GM12878 (cell line): ENCODE measurements around the gene TNRC6B.

Experiments used
- CEBPB ChIP-seq, 2 experiments: fragments of 150-350 bp in 1 of 2; IDR thresholded peaks; 2 replicates each; pipeline ENCODE4 v1.6.1; 2012 to 2014; ENCODE audit warnings: low read depth in 2 of 2, low read length in 2 of 2, borderline replicate concordance in 1 of 2, inconsistent platforms in 1 of 2
- CHD2 ChIP-seq: IDR thresholded peaks from 2 replicates; pipeline ENCODE4 v1.6.1; 2011; ENCODE audit warnings: low read depth, low read length, improper control_type of control experiment, borderline replicate concordance
- CTCF ChIP-seq, 3 experiments: IDR thresholded peaks in 2 of 3; conservative IDR thresholded peaks in 1 of 3; 2 replicates each; pipeline ENCODE4 v1.5.1; 2011; ENCODE audit warnings: low read depth in 3 of 3, low read length in 3 of 3, mild to moderate bottlenecking in 3 of 3, control low read depth in 2 of 3, moderate library complexity in 2 of 3, inconsistent platforms in 1 of 3, mixed read lengths in 1 of 3; ENCODE audit not compliant: control insufficient read depth in 2 of 3, insufficient read depth in 1 of 3; ENCODE audit errors: extremely low read depth in 1 of 3
- EP300 ChIP-seq, 2 experiments: fragments of 150-350 bp in 1 of 2; IDR thresholded peaks; 2 replicates each; pipeline ENCODE4 v1.6.1; 2011 to 2012; ENCODE audit warnings: low read depth in 2 of 2, low read length in 2 of 2, borderline replicate concordance in 1 of 2, improper control_type of control experiment in 1 of 2, inconsistent platforms in 1 of 2; ENCODE audit not compliant: control insufficient read depth in 1 of 2
- EZH2 ChIP-seq: IDR thresholded peaks from 2 replicates; pipeline ENCODE4 v1.6.1; 2012; ENCODE audit warnings: low read depth, mild to moderate bottlenecking, control low read depth, inconsistent platforms, low read length, borderline replicate concordance; ENCODE audit not compliant: control insufficient read depth
- GABPA ChIP-seq: IDR thresholded peaks from 2 replicates; pipeline ENCODE4 v1.6.1; 2014; ENCODE audit warnings: antibody characterized with exemption, low read depth, mild to moderate bottlenecking, inconsistent platforms
- GATAD2B ChIP-seq: fragments of 450-650 bp; conservative IDR thresholded peaks from 2 replicates; pipeline ENCODE4 v1.6.1; 2017; ENCODE audit warnings: low read depth, mild to moderate bottlenecking, moderate library complexity
- POLR2A ChIP-seq: IDR thresholded peaks from 2 replicates; pipeline ENCODE4 v1.6.1; 2011; ENCODE audit warnings: low read depth, mild to moderate bottlenecking, low read length
- REST ChIP-seq: IDR thresholded peaks from 2 replicates; pipeline ENCODE4 v1.6.1; 2012; ENCODE audit warnings: mild to moderate bottlenecking, low read depth, low read length
- WRNIP1 ChIP-seq: IDR thresholded peaks from 2 replicates; pipeline ENCODE4 v1.6.1; 2011; ENCODE audit warnings: low read depth, low read length, improper control_type of control experiment, borderline replicate concordance
- YBX1 ChIP-seq: fragments of 450-650 bp; IDR thresholded peaks from 2 replicates; pipeline ENCODE4 v1.6.1; 2016; ENCODE audit warnings: antibody characterized with exemption
- ZNF217 ChIP-seq: fragments of 450-650 bp; IDR thresholded peaks from 2 replicates; pipeline ENCODE4 v1.6.1; 2017; ENCODE audit warnings: antibody characterized with exemption, mild to moderate bottlenecking
- ZZZ3 ChIP-seq: IDR thresholded peaks from 2 replicates; pipeline ENCODE4 v1.6.1; 2011; ENCODE audit warnings: low read depth; ENCODE audit not compliant: control insufficient read depth, insufficient read length

GRCh38 chr22:40352763-40353162 is 175.0 kb downstream of the TNRC6B start:
- no peak for TF ChIP-seq REST
- no peak for TF ChIP-seq ZZZ3
- no peak for TF ChIP-seq CTCF (IDR thresholded peaks at IDR 0.05 in 2 of 3, conservative IDR thresholded peaks at IDR 0.05 in 1 of 3; ENCODE audit: control insufficient read depth in 2 of 3, extremely low read depth in 1 of 3, insufficient read depth in 1 of 3, low read depth in 3 of 3, low read length in 3 of 3)
- no peak for TF ChIP-seq CEBPB (IDR thresholded peaks at IDR 0.05; ENCODE audit: borderline replicate concordance in 1 of 2, low read depth in 2 of 2, low read length in 2 of 2)
- no peak for TF ChIP-seq POLR2A
- TF ChIP-seq WRNIP1, result no peak
- TF ChIP-seq EZH2, result no peak
- TF ChIP-seq GABPA, result no peak
- TF ChIP-seq CHD2, result no peak
- no peak for TF ChIP-seq EP300 (IDR thresholded peaks at IDR 0.05; ENCODE audit: borderline replicate concordance in 1 of 2, control insufficient read depth in 1 of 2, low read depth in 2 of 2, low read length in 2 of 2)
- TF ChIP-seq ZNF217, result no peak
- TF ChIP-seq GATAD2B, result no peak
- TF ChIP-seq YBX1, result no peak
